ENCODE data around the gene CDH8. TPM values are rescaled to one million over a fixed set of nuclear protein-coding genes. Genes with fewer than 3 reads are reported as not detected.
A peak's percentile ranks its signal among the peaks of the same experiment; 100 is the strongest.

Gene CDH8
- total RNA-seq: 0.98 TPM

GRCh38 chr16:62036101-62036801, at the start of gene CDH8:
Gene CDH8, minus strand, starts transcription at chr16:62036438. Its CDS starts 15,035 bp downstream, at chr16:62021403.
- no peak for DNase-seq (ENCODE audit: extremely low spot score in 2 of 2)

GRCh38 chr16:62079236-62079635, 43.0 kb upstream of the CDH8 start:
- DNase-seq (ENCODE audit: extremely low spot score in 2 of 2): no peak
- Histone ChIP-seq H3K4me1 (no peaks in the 10 kb centered on the region), H3K9me3 (no peaks in the 10 kb centered on the region), H3K36me3 (no peaks in the 10 kb centered on the region), H3K27ac (no peak overlapping the region), H3K4me3 (no peak overlapping the region), H3K27me3 (no peaks in the 10 kb centered on the region)
- intact Hi-C loops (cut with DNase I): no loop called here
- TF ChIP-seq POLR2A (IDR thresholded peaks at IDR 0.05) (no peak), CTCF (IDR thresholded peaks at IDR 0.05) (no peak), POLR2AphosphoS5 (IDR thresholded peaks at IDR 0.05; ENCODE audit: insufficient read depth in 1 of 2, low read depth in 1 of 2) (no peak)

More at GRCh38 chr16:62036101-62036801, at the start of gene CDH8:
- peak within 1 kb of the TSS; percentile 20 to 24 for H3K4me3 ChIP-seq
- no peaks in the 10 kb centered on the region for H3K9me3 ChIP-seq
- no peaks in the 10 kb centered on the region for H3K27me3 ChIP-seq
- intact Hi-C loops (cut with DNase I): no loop called here
- H3K36me3 ChIP-seq: no peaks in the 10 kb centered on the region
- H3K4me1 ChIP-seq: peaks cover 13% of the 10 kb centered on the region
- H3K27ac ChIP-seq: no peak within 1 kb of the TSS
- TF ChIP-seq CTCF (IDR thresholded peaks at IDR 0.05) (no peak), POLR2AphosphoS5 (IDR thresholded peaks at IDR 0.05; ENCODE audit: insufficient read depth in 1 of 2, low read depth in 1 of 2) (no peak), POLR2A (IDR thresholded peaks at IDR 0.05) (no peak)

- DNase-seq (ENCODE audit: extremely low spot score in 2 of 2): no peak
- TF ChIP-seq POLR2A (IDR thresholded peaks at IDR 0.05): no peak
- TF ChIP-seq CTCF (IDR thresholded peaks at IDR 0.05): no peak
- TF ChIP-seq POLR2AphosphoS5 (IDR thresholded peaks at IDR 0.05; ENCODE audit: insufficient read depth in 1 of 2, low read depth in 1 of 2): no peak
- intact Hi-C loops (cut with DNase I): no loop called here
These were observed 41.8 kb upstream of the CDH8 start for GRCh38 chr16:62077998-62078397.

GRCh38 chr16:62076886-62077285, 40.6 kb upstream of the CDH8 start:
- Histone ChIP-seq H3K36me3 (no peaks in the 10 kb centered on the region), H3K27me3 (no peaks in the 10 kb centered on the region), H3K9me3 (no peaks in the 10 kb centered on the region), H3K27ac (no peak overlapping the region), H3K4me1 (no peaks in the 10 kb centered on the region), H3K4me3 (no peak overlapping the region)
- intact Hi-C loops (cut with DNase I): no loop called here
- TF ChIP-seq POLR2AphosphoS5 (IDR thresholded peaks at IDR 0.05; ENCODE audit: insufficient read depth in 1 of 2, low read depth in 1 of 2) (no peak), POLR2A (IDR thresholded peaks at IDR 0.05) (no peak), CTCF (IDR thresholded peaks at IDR 0.05) (no peak)
- no peak for DNase-seq (ENCODE audit: extremely low spot score in 2 of 2)

More at GRCh38 chr16:62077998-62078397, 41.8 kb upstream of the CDH8 start:
- Histone ChIP-seq H3K36me3 (no peaks in the 10 kb centered on the region), H3K27me3 (no peaks in the 10 kb centered on the region), H3K4me3 (no peak overlapping the region), H3K4me1 (no peaks in the 10 kb centered on the region), H3K27ac (no peak overlapping the region), H3K9me3 (no peaks in the 10 kb centered on the region)

GRCh38 chr16:62068747-62069146, 32.5 kb upstream of the CDH8 start:
- H3K4me3 ChIP-seq: no peak overlapping the region
- no peak overlapping the region for H3K27ac ChIP-seq
- TF ChIP-seq CTCF (IDR thresholded peaks at IDR 0.05): no peak
- TF ChIP-seq POLR2AphosphoS5 (IDR thresholded peaks at IDR 0.05; ENCODE audit: insufficient read depth in 1 of 2, low read depth in 1 of 2): no peak
- no peak for TF ChIP-seq POLR2A (IDR thresholded peaks at IDR 0.05)
- H3K4me1 ChIP-seq: no peaks in the 10 kb centered on the region
- H3K27me3 ChIP-seq: no peaks in the 10 kb centered on the region
- intact Hi-C loops (cut with DNase I): no loop called here
- H3K36me3 ChIP-seq: no peaks in the 10 kb centered on the region
- H3K9me3 ChIP-seq: no peaks in the 10 kb centered on the region
- no peak for DNase-seq (ENCODE audit: extremely low spot score in 2 of 2)

All from vagina (tissue), 2 donors.